ENCODE measurements around the gene SENP5.

The SENP5 gene

DNA sequence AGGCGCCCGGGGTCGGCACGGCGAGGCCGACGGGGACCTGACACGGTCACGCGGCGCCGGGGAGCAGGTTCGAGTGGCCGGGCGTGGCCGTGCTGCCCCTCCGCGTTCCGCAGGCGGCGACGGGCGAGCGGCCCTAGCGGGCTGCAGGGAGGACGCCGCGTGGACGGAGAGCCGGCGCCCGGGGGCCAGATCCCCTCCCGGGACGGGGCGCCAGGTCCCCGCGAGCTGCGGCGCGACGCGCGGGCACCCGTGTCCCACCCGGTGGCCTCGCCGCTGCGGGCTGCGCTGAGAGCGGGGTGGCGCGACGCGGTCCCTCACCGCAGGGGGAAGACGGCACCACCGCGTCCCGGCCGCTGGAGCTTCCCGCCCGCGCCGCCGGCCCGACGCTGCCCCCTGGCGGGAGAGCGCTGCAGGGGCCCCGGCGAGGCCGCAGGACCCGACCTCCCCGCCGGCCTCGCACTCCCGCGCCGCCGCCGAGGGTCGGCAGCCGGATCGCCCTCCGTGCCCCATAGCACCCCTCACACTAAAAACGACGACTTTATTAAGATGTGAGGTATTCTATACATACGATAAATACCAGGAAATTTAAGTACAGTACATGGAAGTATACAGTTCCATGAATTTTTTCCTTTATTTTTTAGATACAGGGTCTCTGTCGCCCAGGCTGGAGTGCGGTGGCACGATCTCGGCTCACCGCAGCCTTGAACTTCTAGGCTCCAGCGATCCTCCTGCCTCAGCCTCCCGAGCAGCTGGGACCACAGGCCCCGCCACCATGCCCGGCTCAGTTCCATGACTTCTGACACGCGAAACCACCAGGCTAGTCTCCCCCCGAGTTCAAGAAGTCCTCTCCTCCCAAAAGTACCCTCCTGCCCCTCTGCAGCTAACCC lies 102.2 kb downstream of the SENP5 start:
- DNase-seq = peak; percentile 70

DNA sequence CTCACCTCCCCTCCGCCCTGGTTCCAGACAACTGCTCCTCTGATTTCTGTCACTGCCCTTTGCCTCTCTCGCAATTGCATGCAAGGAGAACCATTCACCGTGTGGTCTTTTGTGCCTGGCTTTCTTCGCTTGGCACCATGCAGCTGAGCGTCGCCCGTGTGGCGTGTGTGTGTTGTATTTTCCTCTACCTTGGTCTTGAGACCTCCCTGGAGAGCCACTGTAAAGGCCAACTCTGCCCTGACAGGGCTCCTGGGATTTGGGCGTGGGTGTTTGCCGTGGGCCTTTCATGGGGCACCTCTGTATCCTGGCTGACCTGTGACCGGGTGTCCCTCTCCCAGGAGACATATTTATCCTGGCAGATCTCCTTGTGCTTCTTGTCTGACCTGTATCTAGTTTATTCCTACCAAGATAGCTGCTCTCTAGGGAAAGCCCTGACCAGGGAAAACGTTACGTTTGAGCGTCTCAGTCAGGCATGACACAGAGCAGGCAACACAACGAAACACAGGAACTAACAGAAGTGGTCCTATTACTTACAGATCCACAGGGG lies 102.9 kb downstream of the SENP5 start:
- no peak for DNase-seq

GRCh38 chr3:196971094-196971698 lies 103.5 kb downstream of the SENP5 start:
- DNase-seq = no peak

DNA sequence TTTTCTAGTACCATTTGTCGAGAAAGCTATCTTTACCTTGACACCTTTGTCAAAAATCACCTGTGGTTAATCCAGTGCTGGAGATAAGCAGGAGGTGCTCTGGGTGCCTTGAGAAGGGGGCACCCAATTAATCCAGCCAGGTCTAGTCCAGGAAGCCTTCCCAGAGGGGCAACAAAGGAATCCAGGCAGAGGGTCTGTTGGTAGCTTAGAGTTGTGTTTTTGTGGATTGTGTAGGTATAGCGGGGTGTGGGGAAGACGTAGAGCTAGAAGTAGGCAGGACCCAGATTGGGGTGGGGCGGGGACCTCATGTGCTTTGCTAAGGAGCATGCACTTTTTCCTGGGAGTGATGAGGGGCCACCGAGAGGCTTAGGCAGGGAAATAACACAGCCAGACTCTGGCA lies 106.9 kb downstream of the SENP5 start:
- DNase-seq = no peak

DNA sequence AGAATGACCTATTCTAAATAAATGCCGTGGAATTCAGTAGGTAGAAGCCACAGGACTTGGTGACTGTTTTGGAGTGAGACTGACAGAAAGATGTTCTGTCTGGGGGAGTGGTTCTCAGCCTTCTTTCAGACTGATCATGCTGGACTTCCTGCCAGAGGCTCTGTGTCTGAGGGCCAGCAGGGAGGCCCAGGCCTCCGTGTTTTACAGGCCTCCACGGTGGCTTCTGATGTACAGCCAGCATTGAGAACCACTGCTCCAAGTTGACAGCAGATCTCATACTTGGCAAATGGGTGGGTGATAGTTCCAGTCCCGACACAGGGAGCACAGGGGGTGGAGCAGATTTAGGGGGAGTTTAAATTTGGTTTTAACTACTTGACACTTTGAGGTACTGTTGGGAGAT lies 107.6 kb downstream of the SENP5 start:
- DNase-seq = no peak

DNA sequence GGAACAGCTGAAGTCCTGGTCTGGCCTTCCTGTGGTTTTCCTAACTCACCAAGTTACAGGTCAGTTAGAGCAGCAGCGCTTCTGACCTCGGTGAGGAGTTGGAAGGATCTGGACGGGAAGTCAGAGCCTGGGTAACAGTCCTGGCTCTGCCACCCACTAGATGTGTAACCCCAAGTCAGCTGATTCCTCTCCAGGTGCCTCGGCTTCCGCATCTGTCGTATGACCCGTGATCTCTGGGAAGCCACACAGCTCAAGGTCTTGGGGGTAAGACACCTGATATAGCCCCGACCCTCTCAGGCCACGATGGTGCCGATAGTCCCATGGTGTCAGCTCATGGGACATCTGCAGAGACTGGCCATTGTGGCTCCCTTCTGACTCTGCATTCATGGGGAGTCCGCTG lies 109.2 kb downstream of the SENP5 start:
- DNase-seq = no peak

DNA sequence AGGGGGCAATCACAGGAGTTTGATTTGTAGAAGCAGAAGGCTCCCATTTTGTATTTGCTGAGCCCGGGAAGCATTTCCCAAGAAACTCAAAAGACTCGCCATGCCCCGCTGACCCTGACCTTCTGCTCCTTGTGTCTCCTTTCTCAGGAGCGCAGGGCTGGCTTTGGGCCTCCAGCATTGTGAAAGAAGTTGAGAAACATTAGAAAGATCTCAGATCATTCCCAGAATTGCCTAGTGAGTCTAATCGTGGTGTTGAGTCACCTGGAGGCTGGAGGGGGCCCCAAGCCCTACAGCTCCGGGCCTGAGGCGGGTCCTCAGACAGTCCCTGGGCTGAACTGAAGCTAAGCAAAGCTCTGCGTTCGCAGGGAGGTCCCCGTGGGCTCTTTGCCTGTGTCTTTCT lies 111.8 kb downstream of the SENP5 start:
- no peak for DNase-seq

DNA sequence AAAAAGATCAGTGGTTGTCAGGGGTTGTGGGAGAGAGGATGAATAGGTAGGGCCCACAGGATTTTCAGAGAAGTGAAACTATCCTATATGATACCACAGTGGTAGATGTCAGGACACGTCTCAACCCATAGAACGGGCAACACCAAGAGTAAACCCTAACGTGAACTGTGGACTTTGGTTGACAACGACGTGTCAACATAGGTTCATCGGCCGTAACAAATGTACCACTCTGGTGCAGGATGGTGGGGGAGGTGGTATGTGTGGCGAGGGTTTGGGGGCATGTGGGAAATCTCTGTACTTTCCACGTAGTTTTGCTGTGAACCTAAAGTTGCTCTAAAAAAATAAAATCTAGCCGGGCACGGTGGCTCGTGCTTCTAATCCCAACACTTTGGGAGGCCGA lies 113.9 kb downstream of the SENP5 start:
- DNase-seq = no peak

DNA sequence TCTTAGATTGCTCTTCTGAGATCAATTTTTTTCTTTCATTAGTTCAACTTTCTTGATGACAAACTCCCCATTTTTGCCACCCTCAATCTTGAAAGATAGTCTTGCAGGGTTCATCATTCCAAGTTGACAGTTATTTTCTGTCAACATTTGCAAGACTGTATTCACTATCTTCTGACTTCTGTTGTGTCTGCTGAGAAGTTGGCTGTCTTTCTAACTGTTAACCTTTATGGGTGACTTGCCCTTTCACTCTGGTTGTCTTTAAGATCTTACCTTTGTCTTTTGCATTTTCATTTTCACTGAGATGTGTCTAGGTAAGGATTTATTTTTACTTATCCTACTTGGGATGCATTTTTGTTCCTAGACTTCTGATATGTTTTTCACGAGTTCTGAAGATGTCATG lies 115.5 kb downstream of the SENP5 start:
- no peak for DNase-seq

Measured in NCI-H774 (cell line).